ENCODE data around the gene REC8.

DNA sequence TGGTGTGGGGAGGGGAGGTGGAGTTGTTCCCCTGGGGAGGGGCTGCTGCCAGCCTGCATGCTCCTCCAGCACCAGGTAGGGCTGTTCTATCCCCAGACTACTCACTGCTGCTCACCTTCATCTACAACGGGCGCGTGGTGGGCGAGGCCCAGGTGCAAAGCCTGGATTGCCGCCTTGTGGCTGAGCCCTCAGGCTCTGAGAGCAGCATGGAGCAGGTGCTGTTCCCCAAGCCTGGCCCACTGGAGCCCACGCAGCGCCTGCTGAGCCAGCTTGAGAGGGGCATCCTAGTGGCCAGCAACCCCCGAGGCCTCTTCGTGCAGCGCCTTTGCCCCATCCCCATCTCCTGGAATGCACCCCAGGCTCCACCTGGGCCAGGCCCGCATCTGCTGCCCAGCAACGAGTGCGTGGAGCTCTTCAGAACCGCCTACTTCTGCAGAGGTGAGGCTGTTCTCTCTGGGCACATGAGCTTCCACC, 7.3 kb upstream of the REC8 start:
- TF ChIP-seq CTCF (optimal IDR thresholded peaks at IDR 0.05 in 1 of 3, IDR thresholded peaks at IDR 0.05 in 1 of 3, conservative IDR thresholded peaks at IDR 0.05 in 1 of 3; ENCODE audit: extremely low read depth in 1 of 3, insufficient read depth in 2 of 3, low read length in 3 of 3) (no peak), EZH2 (IDR thresholded peaks at IDR 0.05; ENCODE audit: low read length) (no peak)

Measured in keratinocyte (primary cell).